Renal pelvis (tissue), 4 donors: ENCODE measurements around the gene NBR1. TPM values are rescaled to one million over a fixed set of nuclear protein-coding genes. Genes with fewer than 3 reads are reported as not detected.
"Not testable (repeated sequence)": the region's sequence is repeated elsewhere in the genome, so short reads cannot be mapped to it uniquely, and the experiment has no call there.

Experiments used
- DNase-seq: peaks from one replicate; pipeline ENCODE4 v3.0.0-alpha.2; 2013
- polyA plus RNA-seq, 3 donors: library from polyadenylated mRNA; unstranded; fragments of 120-200 nt; gene quantifications; one replicate each; pipeline ENCODE4 v1.2.1, GENCODE V29; 2013; ENCODE audit not compliant: insufficient read length in 3 of 3

The NBR1 gene
- polyA plus RNA-seq, 3 donors = 109 to 118 (median 110) TPM

GRCh38 chr17:43246456-43246855, 75.4 kb downstream of the NBR1 start:
- not testable (repeated sequence) for DNase-seq

Other genes starting within 250 kb of the NBR1 start
- 10 to 100 TPM; 54.0 to 79.0 (median 77.8) TPM for gene AARSD1, start 206.8 kb upstream of the NBR1 start, polyA plus RNA-seq
- 1 to 10 TPM; 1.1 to 2.6 (median 2.3) TPM for gene PTGES3L, start 191.1 kb upstream of the NBR1 start, polyA plus RNA-seq
- 10 to 100 TPM; 15.4 to 19.1 (median 16.2) TPM for gene RUNDC1, start 190.6 kb upstream of the NBR1 start, polyA plus RNA-seq
- gene RPL27, start 172.8 kb upstream of the NBR1 start, polyA plus RNA-seq = 1,000 to 10,000 TPM; 1,225 to 1,560 (median 1,448) TPM
- 10 to 100 TPM; 10.3 to 13.4 (median 11.2) TPM for gene IFI35, start 164.4 kb upstream of the NBR1 start, polyA plus RNA-seq
- 100 to 1,000 TPM; 126 to 138 (median 131) TPM for gene VAT1, start 148.8 kb upstream of the NBR1 start, polyA plus RNA-seq
- gene RND2, start 146.0 kb upstream of the NBR1 start, polyA plus RNA-seq = 1 to 10 TPM; 3.7 to 4.2 (median 3.9) TPM
- 10 to 100 TPM; 13.9 to 19.5 (median 17.1) TPM for gene BRCA1, start 45.9 kb upstream of the NBR1 start, polyA plus RNA-seq
- gene TMEM106A, start 40.7 kb downstream of the NBR1 start, polyA plus RNA-seq = 10 to 100 TPM; 14.1 to 28.5 (median 27.5) TPM
- gene CCDC200, start 57.4 kb downstream of the NBR1 start, polyA plus RNA-seq = 10 to 100 TPM in 2 of 3 donors, 1 to 10 TPM in 1; 7.4 to 40.9 (median 37.2) TPM
- not detected for gene RNU2-1, start 62.8 kb downstream of the NBR1 start, polyA plus RNA-seq
- gene ARL4D, start 227.8 kb downstream of the NBR1 start, polyA plus RNA-seq = 10 to 100 TPM in 1 of 3 donors, 1 to 10 TPM in 2; 8.4 to 10.7 (median 9.7) TPM